Stimulated activated naive CD8-positive, alpha-beta T cell treated with anti-CD3 and anti-CD28 coated beads, Interleukin-15, Interleukin-2, amounts not matched to agents 100 ng/mL and 50 ng/mL, for 24 hours (primary cell): Measurements from ENCODE around the gene WLS.

Experiments used
- H3K27ac Mint-ChIP-seq: one replicate; pipeline ENCODE4 v1.8.0; 2021; ENCODE audit warnings: mild to moderate bottlenecking, mixed read lengths
- H3K27me3 Mint-ChIP-seq: one replicate; pipeline ENCODE4 v1.8.0; 2021; ENCODE audit warnings: mixed read lengths
- H3K36me3 Mint-ChIP-seq: one replicate; pipeline ENCODE4 v1.8.0; 2021; ENCODE audit warnings: low read depth, mixed read lengths
- H3K4me1 Mint-ChIP-seq: one replicate; pipeline ENCODE4 v1.8.0; 2021; ENCODE audit warnings: low read depth, mixed read lengths
- H3K4me3 Mint-ChIP-seq: one replicate; pipeline ENCODE4 v1.8.0; 2021; ENCODE audit warnings: mild to moderate bottlenecking, mixed read lengths
- H3K9me3 Mint-ChIP-seq: one replicate; pipeline ENCODE4 v1.8.0; 2021; ENCODE audit warnings: mixed read lengths

WLS gene

GRCh38 chr1:68093737-68094136 is 138.6 kb downstream of the WLS start:
- Mint-ChIP-seq H3K27me3 (peaks cover 10% of the 10 kb centered on the region), H3K36me3 (no peaks in the 10 kb centered on the region), H3K27ac (no peak overlapping the region), H3K9me3 (no peaks in the 10 kb centered on the region), H3K4me1 (no peaks in the 10 kb centered on the region), H3K4me3 (no peak overlapping the region)

GRCh38 chr1:68087184-68087583 is 145.1 kb downstream of the WLS start:
- Mint-ChIP-seq H3K36me3 (no peaks in the 10 kb centered on the region), H3K4me1 (no peaks in the 10 kb centered on the region), H3K27me3 (peaks cover 3% of the 10 kb centered on the region), H3K27ac (no peak overlapping the region), H3K4me3 (no peak overlapping the region), H3K9me3 (no peaks in the 10 kb centered on the region)

- Mint-ChIP-seq H3K4me1 (no peaks in the 10 kb centered on the region), H3K9me3 (no peaks in the 10 kb centered on the region)
Observed at GRCh38 chr1:68085752-68086151, 146.6 kb downstream of the WLS start.

DNA sequence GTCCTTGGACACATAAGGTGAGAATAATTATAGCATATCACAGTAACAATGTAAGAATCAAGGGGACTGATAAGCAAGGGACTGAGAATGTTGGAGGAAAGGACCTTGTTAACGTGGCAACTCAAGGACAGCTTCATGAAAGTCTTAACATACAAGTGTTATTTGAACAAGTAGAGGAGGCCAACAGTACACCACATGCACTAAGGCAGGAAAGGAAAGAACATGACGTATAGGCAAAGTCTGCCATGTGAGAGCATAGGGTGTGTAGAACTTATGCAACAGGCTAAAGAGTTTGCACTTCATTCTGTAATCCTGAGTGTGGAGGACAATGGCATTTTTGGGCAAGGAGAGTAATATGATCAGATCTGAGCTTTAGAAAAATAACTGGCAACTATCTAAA is 148.6 kb downstream of the WLS start:
- Mint-ChIP-seq H3K36me3 (no peaks in the 10 kb centered on the region), H3K9me3 (no peaks in the 10 kb centered on the region), H3K4me3 (no peak overlapping the region), H3K27ac (no peak overlapping the region), H3K4me1 (no peaks in the 10 kb centered on the region), H3K27me3 (peaks cover 11% of the 10 kb centered on the region)

More at GRCh38 chr1:68085752-68086151, 146.6 kb downstream of the WLS start:
- H3K4me3 Mint-ChIP-seq: no peak overlapping the region
- no peaks in the 10 kb centered on the region for H3K36me3 Mint-ChIP-seq
- peaks cover 7% of the 10 kb centered on the region for H3K27me3 Mint-ChIP-seq
- H3K27ac Mint-ChIP-seq: no peak overlapping the region

GRCh38 chr1:68081775-68082283 is 150.5 kb downstream of the WLS start:
- no peaks in the 10 kb centered on the region for H3K9me3 Mint-ChIP-seq
- no peak overlapping the region for H3K4me3 Mint-ChIP-seq
- H3K27me3 Mint-ChIP-seq: peaks cover 17% of the 10 kb centered on the region
- H3K27ac Mint-ChIP-seq: no peak overlapping the region
- no peaks in the 10 kb centered on the region for H3K4me1 Mint-ChIP-seq
- H3K36me3 Mint-ChIP-seq: no peaks in the 10 kb centered on the region

DNA sequence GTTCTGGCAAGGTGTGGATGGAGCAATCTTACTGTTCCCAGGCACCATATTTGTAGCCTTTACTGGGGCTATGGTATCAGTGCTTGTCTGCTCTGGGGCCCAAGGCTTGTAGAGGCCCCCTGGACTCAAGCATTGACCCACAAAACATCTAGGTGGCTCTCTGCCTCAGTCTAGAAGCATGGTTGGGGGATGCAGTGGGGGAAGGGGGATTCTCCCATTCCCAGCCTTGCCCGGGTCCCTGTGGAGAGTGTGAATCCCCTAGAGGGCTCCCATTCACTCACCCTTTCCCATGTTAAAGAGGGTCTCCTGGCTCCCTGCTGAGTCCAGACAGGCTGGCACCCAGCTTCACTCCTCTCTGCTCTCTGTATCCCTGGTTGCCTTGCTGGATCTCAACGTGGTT is 153.7 kb downstream of the WLS start:
- Mint-ChIP-seq H3K27me3 (peaks cover 17% of the 10 kb centered on the region), H3K27ac (no peak overlapping the region), H3K36me3 (no peaks in the 10 kb centered on the region), H3K4me1 (no peaks in the 10 kb centered on the region), H3K9me3 (no peaks in the 10 kb centered on the region), H3K4me3 (no peak overlapping the region)
